HG02678 (cell line): ENCODE results near the gene ZNF143.
A peak's percentile ranks its signal among the peaks of the same experiment; 100 is the strongest.
"Not testable (repeated sequence)": the region's sequence is repeated elsewhere in the genome, so short reads cannot be mapped to it uniquely, and the experiment has no call there.

Experiments
- ATAC-seq: cut with Tn5 transposase; IDR thresholded peaks from one replicate; pipeline ENCODE4 v1.9.1; 2021; ENCODE audit warnings: mild to moderate bottlenecking, moderate library complexity; ENCODE audit not compliant: unreplicated experiment

The ZNF143 gene

DNA sequence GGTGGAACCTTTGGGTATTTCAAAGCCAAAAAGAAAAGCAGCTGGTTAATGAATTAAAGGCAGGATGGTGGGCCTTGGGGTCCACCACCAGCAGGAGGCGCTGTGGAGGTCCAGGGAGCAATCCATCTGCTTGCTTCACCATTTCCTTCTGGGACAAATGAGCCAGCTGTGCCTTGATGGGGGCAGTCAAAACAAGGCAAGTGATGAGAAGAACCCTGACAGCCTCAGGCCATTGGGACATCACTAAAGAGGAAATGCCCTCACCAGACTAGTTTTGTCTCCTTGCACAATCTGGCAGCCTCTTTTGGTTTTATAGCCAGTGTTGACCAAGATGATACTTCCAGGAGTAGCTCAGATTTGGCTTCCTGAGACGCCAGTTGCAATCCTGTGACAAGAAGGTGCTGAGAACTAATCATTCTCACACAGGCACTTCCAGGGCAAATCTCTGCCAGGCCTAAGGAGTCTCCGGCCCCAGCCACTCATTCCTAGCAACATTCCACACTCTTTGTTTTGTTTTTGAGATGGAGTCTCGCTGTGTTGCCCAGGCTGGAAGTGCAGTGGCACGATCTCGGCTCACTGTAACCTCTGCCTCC is 74.5 kb downstream of the ZNF143 start:
- ATAC-seq = no peak

DNA sequence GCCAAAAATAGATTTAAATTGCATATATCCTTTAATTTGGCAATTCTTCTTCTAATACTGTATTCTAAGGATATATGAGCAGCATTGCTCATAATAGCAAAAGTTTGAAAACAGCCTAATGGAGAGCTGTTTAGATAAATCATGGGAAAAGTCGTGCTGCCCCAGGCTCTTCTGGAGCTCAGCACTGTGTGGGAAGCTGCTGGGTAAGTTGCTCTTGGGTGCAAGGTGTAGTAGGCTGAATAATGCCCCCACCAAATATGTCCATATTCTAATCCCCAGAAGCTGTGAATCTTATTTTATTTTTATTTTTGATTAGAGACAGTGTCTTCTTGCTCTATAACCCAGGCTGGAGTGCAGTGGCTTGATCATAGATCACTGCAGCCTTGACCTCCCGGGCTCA is 77.7 kb downstream of the ZNF143 start:
- ATAC-seq = no peak

DNA sequence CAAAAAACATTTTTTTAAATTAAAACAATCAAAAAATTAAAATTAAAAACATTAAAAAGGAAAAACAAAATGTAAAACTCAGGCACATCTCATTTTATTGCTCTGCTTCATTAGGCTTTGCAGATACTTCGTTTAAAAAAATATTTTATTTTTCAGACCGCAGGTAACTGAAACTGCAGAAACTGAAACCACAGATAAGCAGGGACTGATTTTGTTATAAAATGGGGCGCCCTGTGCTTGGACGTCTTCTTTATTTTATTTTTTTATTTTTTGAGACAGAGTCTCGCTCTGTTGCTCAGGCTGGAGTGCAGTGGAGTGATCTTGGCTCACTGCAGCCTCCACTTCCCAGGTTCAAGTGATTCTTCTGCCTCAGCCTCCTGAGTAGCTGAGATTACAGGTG is 88.4 kb downstream of the ZNF143 start:
- not testable (repeated sequence) for ATAC-seq

- no peak for ATAC-seq
Measured at GRCh38 chr11:9550191-9550628, 89.4 kb downstream of the ZNF143 start.

GRCh38 chr11:9561279-9561982 is 100.6 kb downstream of the ZNF143 start:
- no peak for ATAC-seq

- ATAC-seq = no peak
Measured at GRCh38 chr11:9562716-9563115, 101.9 kb downstream of the ZNF143 start.

DNA sequence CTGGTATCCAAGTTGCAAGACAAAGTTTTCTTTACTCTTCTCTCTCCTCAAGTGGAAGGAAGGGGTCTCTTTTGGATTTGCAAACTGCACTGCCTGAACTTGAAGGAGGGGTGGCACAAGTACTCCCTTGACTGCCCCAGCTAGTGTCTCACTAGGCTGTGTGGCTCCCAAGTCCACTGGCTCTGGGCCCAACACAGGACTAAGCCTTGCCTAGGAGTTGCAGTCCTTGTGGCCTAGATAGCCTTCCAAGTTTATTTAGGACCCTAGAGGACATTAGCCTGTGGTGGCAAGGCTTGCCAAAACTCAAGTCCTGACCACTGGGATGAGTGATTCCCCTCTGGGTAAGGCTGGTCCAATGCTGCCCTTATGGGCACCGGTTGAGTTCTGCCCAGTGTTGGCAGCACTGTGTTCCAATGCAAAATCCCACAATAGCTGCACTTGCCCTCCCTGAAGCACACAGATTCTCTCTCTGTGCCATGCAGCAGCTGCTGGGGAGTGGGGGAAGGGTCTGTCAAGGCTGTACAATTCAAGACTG is 102.5 kb downstream of the ZNF143 start:
- no peak for ATAC-seq

DNA sequence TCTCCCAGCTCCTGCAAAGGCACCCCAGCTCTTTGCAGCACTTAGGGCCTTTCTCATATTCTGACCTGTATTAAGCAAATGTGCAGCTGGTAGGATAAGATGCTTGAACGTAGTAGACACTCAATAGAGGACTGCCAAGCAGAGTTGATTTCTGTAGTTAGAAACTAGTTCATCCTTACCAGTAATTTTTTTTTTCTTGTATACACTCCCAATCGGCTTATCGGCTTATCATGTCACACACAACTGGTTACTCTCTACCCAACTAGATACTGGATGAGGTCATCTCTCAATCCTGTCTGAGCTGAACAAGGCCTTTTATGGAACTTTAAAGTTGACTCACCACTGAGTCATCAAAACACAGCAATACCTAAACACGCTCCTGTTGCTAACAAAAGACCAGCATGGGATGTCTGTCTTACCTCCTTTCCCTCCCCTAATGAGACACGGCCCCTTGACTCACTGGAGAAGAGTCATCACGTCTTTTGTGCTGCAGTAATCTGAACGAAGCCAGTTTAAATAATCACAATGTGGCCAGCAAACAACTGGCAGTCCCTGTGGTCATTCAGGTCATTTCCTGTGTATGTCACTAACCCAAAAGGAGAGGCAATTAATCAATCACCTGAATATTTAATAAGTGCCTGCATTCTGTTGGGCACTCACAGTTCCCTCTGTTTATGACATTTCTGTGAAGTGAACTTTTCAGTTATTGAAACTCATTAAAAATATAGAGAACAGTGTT is 105.2 kb downstream of the ZNF143 start:
- peak; percentile 89 for ATAC-seq

- ATAC-seq = no peak
Measured at GRCh38 chr11:9566561-9567063, 105.8 kb downstream of the ZNF143 start.

GRCh38 chr11:9567401-9567800 is 106.6 kb downstream of the ZNF143 start:
- no peak for ATAC-seq

- no peak for ATAC-seq
Measured at GRCh38 chr11:9568161-9568853, 107.5 kb downstream of the ZNF143 start.

DNA sequence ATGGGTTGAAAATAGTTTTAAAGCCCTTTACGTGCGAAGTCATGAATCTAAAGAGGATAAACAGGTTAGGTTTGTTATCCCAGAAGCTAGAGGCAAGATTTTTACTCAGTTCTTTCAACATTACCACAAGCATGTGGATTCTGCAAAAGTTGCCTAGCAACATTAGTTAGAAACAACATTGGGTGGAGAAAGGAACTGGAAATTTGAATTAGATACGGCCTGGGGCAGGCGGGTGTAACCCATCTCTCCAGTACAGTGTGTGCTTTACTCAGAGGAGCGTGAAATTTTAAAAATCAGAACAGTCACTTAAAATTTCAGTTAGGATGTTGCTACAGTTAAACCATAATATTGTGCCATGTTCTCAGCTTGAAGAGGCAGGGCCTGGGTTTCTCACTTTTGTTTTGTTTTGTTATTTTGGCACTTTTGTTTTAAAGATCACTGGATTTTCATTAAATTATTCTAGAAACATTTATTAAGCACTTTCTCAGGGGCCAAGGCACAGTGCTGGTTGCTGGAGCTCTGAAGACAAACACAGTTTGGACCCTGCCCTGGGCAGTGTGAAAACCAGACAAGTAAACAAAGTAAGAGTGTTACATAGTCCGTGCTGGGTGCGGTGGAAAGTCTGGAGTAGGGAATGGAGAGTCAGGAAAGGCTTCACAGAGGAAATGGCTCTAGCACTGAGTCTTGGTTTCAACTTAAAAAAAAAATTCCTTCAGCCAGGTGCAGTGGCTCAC is 108.2 kb downstream of the ZNF143 start:
- no peak for ATAC-seq

GRCh38 chr11:9569588-9570164 is 108.9 kb downstream of the ZNF143 start:
- ATAC-seq = no peak

DNA sequence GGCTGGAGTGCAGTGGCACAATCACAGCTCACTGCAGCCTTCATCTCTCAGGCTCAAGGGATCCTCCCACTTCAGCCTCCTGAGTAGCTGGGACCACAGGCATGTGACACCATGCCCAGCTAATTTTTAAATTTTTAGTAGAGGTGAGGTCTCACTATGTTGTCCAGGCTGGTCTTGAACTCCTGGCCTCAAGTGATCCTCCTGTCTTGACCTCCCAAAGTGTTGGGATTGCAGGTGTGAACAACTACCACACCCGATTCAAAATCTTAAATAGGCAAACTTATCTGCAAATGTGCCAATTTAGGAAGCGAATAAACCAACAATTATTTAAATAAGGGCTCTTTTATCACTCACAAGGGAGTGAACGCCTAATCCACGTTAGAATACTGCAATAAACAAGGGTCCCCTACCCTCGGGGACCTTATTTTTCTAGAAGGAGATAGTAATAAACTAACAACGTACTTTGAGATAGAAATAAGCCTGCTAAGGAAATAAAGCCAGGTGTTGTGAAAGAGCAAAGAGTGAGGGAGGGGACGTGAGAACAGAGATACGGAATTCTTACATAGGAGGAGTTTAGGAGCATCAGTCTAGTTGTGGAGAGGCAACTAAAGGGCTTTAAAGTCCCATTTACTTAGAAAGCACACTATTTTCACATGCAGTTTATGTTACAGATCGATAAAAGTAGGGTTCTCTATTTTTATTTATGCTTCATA is 109.7 kb downstream of the ZNF143 start:
- no peak for ATAC-seq

- ATAC-seq = no peak
Measured at GRCh38 chr11:9571071-9571762, 110.4 kb downstream of the ZNF143 start.

GRCh38 chr11:9571763-9572115 is 110.9 kb downstream of the ZNF143 start:
- ATAC-seq = no peak

- ATAC-seq = peak; percentile 88
Measured at GRCh38 chr11:9573052-9573774, 112.4 kb downstream of the ZNF143 start, which contains the start of gene WEE1. Gene WEE1, plus strand, starts transcription at chr11:9573670. Its CDS starts 264 bp downstream, at chr11:9573934.
